ENCODE measurements around the gene IP6K2.

IP6K2 gene

GRCh38 chr3:48698891-48699290 is 18.1 kb downstream of the IP6K2 start:
- H3F3A ChIP-seq (ENCODE audit: control insufficient read depth, insufficient read depth): no peaks in the 10 kb centered on the region
- no peak overlapping the region for H3K27ac ChIP-seq (ENCODE audit: low read depth, low read length)
- H3K9me3 ChIP-seq (ENCODE audit: control insufficient read depth, insufficient read depth, low read length): no peaks in the 10 kb centered on the region
- no peak overlapping the region for H3K4me2 ChIP-seq (ENCODE audit: low read length)
- H3K4me1 ChIP-seq (ENCODE audit: control insufficient read depth, low read length): no peaks in the 10 kb centered on the region
- peaks cover 84% of the 10 kb centered on the region for H3K79me2 ChIP-seq (ENCODE audit: control insufficient read depth, low read length)
- no peaks in the 10 kb centered on the region for H3K9me2 ChIP-seq (replicated peaks; ENCODE audit: control insufficient read depth, low read length)
- H4K20me1 ChIP-seq (ENCODE audit: control insufficient read depth, insufficient read depth, low read depth, low read length): peaks cover 14% of the 10 kb centered on the region; the same call in 1 of the 2 replicates
- H3K4me3 ChIP-seq (ENCODE audit: low read length): no peak overlapping the region
- no peaks in the 10 kb centered on the region for H3K27me3 ChIP-seq (ENCODE audit: control insufficient read depth, low read length)
- H3K36me3 ChIP-seq (ENCODE audit: control insufficient read depth, low read length): peaks cover 48% of the 10 kb centered on the region
- TF ChIP-seq CTCF (IDR thresholded peaks at IDR 0.05; ENCODE audit: low read depth, low read length, poor library complexity, severe bottlenecking): no peak
- TF ChIP-seq EZH2phosphoT487 (IDR thresholded peaks at IDR 0.05; ENCODE audit: borderline replicate concordance, low read length): no peak

GRCh38 chr3:48697952-48698351 is 19.1 kb downstream of the IP6K2 start:
- Histone ChIP-seq H3K27ac (ENCODE audit: low read depth, low read length) (no peak overlapping the region), H3K4me1 (ENCODE audit: control insufficient read depth, low read length) (no peaks in the 10 kb centered on the region), H3K79me2 (ENCODE audit: control insufficient read depth, low read length) (peaks cover 78% of the 10 kb centered on the region), H3K9me2 (replicated peaks; ENCODE audit: control insufficient read depth, low read length) (no peaks in the 10 kb centered on the region), H3K27me3 (ENCODE audit: control insufficient read depth, low read length) (no peaks in the 10 kb centered on the region), H3K4me2 (ENCODE audit: low read length) (no peak overlapping the region), H3F3A (ENCODE audit: control insufficient read depth, insufficient read depth) (no peaks in the 10 kb centered on the region), H4K20me1 (ENCODE audit: control insufficient read depth, insufficient read depth, low read depth, low read length) (peaks cover 14% of the 10 kb centered on the region; the same call in 1 of the 2 replicates), H3K9me3 (ENCODE audit: control insufficient read depth, insufficient read depth, low read length) (no peaks in the 10 kb centered on the region), H3K4me3 (ENCODE audit: low read length) (no peak overlapping the region), H3K36me3 (ENCODE audit: control insufficient read depth, low read length) (peaks cover 56% of the 10 kb centered on the region)
- no peak for TF ChIP-seq EZH2phosphoT487 (IDR thresholded peaks at IDR 0.05; ENCODE audit: borderline replicate concordance, low read length)
- TF ChIP-seq CTCF (IDR thresholded peaks at IDR 0.05; ENCODE audit: low read depth, low read length, poor library complexity, severe bottlenecking): peak; percentile 25

- Histone ChIP-seq H3K9me2 (replicated peaks; ENCODE audit: control insufficient read depth, low read length) (no peaks in the 10 kb centered on the region), H3K4me3 (ENCODE audit: low read length) (no peak overlapping the region), H3K36me3 (ENCODE audit: control insufficient read depth, low read length) (peaks cover 59% of the 10 kb centered on the region), H3F3A (ENCODE audit: control insufficient read depth, insufficient read depth) (peaks cover 2% of the 10 kb centered on the region; the same call in 1 of the 2 replicates), H3K79me2 (ENCODE audit: control insufficient read depth, low read length) (peaks cover 64% of the 10 kb centered on the region), H3K27me3 (ENCODE audit: control insufficient read depth, low read length) (no peaks in the 10 kb centered on the region), H3K9me3 (ENCODE audit: control insufficient read depth, insufficient read depth, low read length) (no peaks in the 10 kb centered on the region), H4K20me1 (ENCODE audit: control insufficient read depth, insufficient read depth, low read depth, low read length) (peaks cover 7% of the 10 kb centered on the region; the same call in 1 of the 2 replicates), H3K4me2 (ENCODE audit: low read length) (no peak overlapping the region), H3K27ac (ENCODE audit: low read depth, low read length) (no peak overlapping the region), H3K4me1 (ENCODE audit: control insufficient read depth, low read length) (no peaks in the 10 kb centered on the region)
- TF ChIP-seq CTCF (IDR thresholded peaks at IDR 0.05; ENCODE audit: low read depth, low read length, poor library complexity, severe bottlenecking) (no peak), EZH2phosphoT487 (IDR thresholded peaks at IDR 0.05; ENCODE audit: borderline replicate concordance, low read length) (no peak)
These were observed 20.4 kb downstream of the IP6K2 start for GRCh38 chr3:48696601-48697000.
